Endometrial microvascular endothelial cells (primary cell): Measurements from ENCODE around the gene PDX1. TPM values are rescaled to one million over a fixed set of nuclear protein-coding genes. Genes with fewer than 3 reads are reported as not detected.

Source experiments
- in situ Hi-C: cut with HindIII; loops from 2 replicates; pipeline ENCODE4 v1.10.0; 2017; ENCODE audit warnings: low sequenced_read_pairs, low pct_unique_long_range_greater_than_20kb; ENCODE audit errors: inconsistent ontology term
- total RNA-seq: library from RNA; depleted of rRNA; stranded (reverse); fragments of >200 nt; gene quantifications from one replicate; pipeline ENCODE4 v1.2.3, GENCODE V29; 2015; ENCODE audit errors: inconsistent ontology term

PDX1 gene
- total RNA-seq, 1 donor from 2014 or later, result not detected

- in situ Hi-C loops, result no loop called here
Measured at GRCh38 chr13:27921961-27922882, 2.4 kb downstream of the PDX1 start.

GRCh38 chr13:27922883-27923612 is 3.2 kb downstream of the PDX1 start:
- in situ Hi-C loops, result no loop called here

DNA sequence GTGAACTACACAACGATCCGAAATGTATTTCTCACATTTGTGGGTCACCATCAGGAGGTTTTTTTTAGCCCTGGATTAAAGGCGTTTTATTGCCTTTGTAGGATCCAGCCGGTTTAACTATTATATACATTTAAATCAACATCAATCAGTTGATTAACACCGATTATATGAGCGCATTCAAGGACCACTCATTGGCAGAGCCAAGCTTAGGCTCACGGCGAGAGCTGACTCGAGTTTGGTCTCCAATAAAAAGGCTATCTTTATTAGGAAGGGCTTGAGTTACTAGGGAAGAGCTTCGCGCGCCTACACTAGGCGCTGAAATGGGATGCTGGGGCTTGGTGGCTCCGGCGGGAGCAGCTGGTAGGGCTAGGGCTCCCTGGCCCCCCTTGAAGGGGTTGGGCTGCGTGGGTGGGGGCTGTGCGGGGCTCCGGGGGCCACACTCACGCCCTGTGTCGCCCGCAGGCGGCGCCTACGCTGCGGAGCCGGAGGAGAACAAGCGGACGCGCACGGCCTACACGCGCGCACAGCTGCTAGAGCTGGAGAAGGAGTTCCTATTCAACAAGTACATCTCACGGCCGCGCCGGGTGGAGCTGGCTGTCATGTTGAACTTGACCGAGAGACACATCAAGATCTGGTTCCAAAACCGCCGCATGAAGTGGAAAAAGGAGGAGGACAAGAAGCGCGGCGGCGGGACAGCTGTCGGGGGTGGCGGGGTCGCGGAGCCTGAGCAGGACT is 4.2 kb downstream of the PDX1 start:
- in situ Hi-C loops, result no loop called here

DNA sequence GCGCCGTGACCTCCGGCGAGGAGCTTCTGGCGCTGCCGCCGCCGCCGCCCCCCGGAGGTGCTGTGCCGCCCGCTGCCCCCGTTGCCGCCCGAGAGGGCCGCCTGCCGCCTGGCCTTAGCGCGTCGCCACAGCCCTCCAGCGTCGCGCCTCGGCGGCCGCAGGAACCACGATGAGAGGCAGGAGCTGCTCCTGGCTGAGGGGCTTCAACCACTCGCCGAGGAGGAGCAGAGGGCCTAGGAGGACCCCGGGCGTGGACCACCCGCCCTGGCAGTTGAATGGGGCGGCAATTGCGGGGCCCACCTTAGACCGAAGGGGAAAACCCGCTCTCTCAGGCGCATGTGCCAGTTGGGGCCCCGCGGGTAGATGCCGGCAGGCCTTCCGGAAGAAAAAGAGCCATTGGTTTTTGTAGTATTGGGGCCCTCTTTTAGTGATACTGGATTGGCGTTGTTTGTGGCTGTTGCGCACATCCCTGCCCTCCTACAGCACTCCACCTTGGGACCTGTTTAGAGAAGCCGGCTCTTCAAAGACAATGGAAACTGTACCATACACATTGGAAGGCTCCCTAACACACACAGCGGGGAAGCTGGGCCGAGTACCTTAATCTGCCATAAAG is 4.8 kb downstream of the PDX1 start:
- in situ Hi-C loops, result no loop called here

DNA sequence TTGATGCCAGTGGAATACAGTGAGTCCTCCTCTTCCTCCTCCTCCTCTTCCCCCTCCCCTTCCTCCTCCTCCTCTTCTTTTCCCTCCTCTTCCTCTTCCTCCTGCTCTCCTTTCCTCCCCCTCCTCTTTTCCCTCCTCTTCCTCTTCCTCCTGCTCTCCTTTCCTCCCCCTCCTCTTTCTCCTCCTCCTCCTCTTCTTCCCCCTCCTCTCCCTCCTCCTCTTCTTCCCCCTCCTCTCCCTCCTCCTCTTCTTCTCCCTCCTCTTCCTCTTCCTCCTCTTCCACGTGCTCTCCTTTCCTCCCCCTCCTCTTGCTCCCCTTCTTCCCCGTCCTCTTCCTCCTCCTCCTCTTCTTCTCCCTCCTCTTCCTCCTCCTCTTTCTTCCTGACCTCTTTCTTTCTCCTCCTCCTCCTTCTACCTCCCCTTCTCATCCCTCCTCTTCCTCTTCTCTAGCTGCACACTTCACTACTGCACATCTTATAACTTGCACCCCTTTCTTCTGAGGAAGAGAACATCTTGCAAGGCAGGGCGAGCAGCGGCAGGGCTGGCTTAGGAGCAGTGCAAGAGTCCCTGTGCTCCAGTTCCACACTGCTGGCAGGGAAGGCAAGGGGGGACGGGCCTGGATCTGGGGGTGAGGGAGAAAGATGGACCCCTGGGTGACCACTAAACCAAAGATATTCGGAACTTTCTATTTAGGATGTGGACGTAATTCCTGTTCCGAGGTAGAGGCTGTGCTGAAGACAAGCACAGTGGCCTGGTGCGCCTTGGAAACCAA is 5.6 kb downstream of the PDX1 start:
- in situ Hi-C loops, result no loop called here

- in situ Hi-C loops, result no loop called here
Measured at GRCh38 chr13:27926644-27927434, 7.0 kb downstream of the PDX1 start.

DNA sequence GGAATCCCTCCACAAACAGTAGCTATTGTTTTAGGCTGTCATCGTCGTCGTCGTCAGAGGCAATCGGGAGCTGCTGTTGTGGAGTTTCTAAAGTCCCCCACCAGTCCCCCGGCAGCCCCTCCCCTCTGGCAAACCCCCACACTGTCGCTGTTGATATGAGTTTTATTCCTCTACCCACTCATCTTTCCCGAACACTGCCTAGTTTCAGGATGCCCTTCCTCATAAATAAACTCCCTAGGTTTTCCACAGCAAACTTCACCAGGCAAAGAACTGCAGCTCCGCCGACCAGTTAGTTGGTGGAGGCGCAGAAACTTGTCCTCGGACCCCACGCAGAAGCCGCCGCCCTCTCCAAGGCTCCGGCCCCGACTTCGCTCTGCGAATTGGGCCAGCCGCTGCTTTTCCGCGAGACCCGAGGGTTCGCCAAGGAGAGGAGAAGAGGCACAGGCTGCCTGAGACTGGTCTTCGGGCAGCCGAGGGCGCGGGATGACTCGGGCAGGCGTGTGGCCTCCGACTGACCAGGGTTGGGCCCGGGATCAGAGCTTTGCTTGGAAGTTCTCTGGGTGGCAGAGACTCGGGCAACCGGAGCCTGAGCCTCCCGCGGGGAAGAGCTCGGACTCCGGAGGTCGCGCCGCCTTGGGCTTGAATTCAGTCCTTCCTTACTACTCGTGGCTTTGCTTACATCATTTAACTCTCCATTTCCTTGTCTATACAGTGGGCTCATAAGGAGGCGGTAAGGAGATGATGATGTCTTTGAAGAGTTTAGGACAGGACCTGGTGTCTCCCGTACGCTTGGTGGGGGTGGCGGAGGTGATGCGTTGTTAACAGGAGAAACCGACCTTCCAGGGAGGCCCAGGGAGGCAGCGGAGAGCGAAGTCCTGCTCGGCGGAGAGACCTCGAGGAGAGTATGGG is 7.9 kb downstream of the PDX1 start:
- in situ Hi-C loops, result no loop called here

GRCh38 chr13:27928353-27928804 is 8.6 kb downstream of the PDX1 start:
- in situ Hi-C loops, result no loop called here

GRCh38 chr13:27928805-27929753 is 9.3 kb downstream of the PDX1 start:
- in situ Hi-C loops, result no loop called here

- in situ Hi-C loops, result no loop called here
Measured at GRCh38 chr13:27929868-27930267, 10.1 kb downstream of the PDX1 start.

DNA sequence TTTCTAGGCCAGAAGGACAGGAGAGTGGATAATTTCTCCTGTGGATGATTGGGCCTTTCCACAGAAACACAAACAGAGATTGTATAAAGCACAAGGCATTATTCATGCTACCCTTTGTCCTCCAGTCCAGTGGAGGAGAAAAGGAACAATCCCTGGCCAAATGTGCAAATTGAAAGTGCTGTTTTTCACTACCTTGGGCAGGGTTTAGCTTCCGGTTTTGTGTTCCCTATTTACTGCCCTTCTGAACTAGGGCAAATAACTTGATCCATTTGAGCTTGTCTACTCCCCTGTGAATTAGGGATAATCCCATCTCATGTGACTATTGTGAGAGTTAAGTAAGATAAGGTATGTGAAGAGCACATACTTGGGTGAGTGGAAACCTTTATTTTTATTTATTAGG is 13.3 kb downstream of the PDX1 start:
- in situ Hi-C loops, result no loop called here

GRCh38 chr13:27933580-27934328 is 14.0 kb downstream of the PDX1 start:
- in situ Hi-C loops, result no loop called here

GRCh38 chr13:27942972-27943371 is 23.2 kb downstream of the PDX1 start:
- in situ Hi-C loops, result no loop called here

- in situ Hi-C loops, result no loop called here
Measured at GRCh38 chr13:27952876-27953675, 33.3 kb downstream of the PDX1 start.
